Activated T-cell treated with anti-CD3 and anti-CD28 coated beads, Interleukin-2, amount 50 U/mL, for 48 hours (primary cell): ENCODE results near the gene ANO8.
A peak's percentile ranks its signal among the peaks of the same experiment; 100 is the strongest.

Source experiments
- DNase-seq, 2 experiments: peaks; one replicate each; pipeline ENCODE4 v3.0.0-alpha.2; 2020

Gene ANO8

GRCh38 chr19:17328517-17329365 is 5.9 kb downstream of the ANO8 start:
- peak in 1 of 2 experiments; percentile 50 for DNase-seq

- DNase-seq: peak; percentile 73 to 75
Observed at GRCh38 chr19:17327654-17328516, 6.8 kb downstream of the ANO8 start.

- no peak for DNase-seq
Observed at GRCh38 chr19:17327068-17327653, 7.5 kb downstream of the ANO8 start.

GRCh38 chr19:17326595-17326966 is 8.1 kb downstream of the ANO8 start:
- DNase-seq: no peak

GRCh38 chr19:17325881-17326594 is 8.6 kb downstream of the ANO8 start:
- no peak for DNase-seq

- no peak for DNase-seq
Observed at GRCh38 chr19:17325133-17325532, 9.5 kb downstream of the ANO8 start.

- DNase-seq: no peak
Observed at GRCh38 chr19:17324357-17325114, 10.1 kb downstream of the ANO8 start.

- DNase-seq: peak in 1 of 2 experiments; percentile 39
Observed at GRCh38 chr19:17323964-17324332, 10.7 kb downstream of the ANO8 start.

GRCh38 chr19:17323300-17323963 is 11.2 kb downstream of the ANO8 start:
- no peak for DNase-seq

GRCh38 chr19:17322854-17323253 is 11.8 kb downstream of the ANO8 start:
- no peak for DNase-seq

- DNase-seq: no peak
Observed at GRCh38 chr19:17321655-17322489, 12.8 kb downstream of the ANO8 start.

- DNase-seq: no peak
Observed at GRCh38 chr19:17320435-17320834, 14.2 kb downstream of the ANO8 start.

- DNase-seq: no peak
Observed at GRCh38 chr19:17319473-17320238, 15.0 kb downstream of the ANO8 start.

- no peak for DNase-seq
Observed at GRCh38 chr19:17318966-17319365, 15.7 kb downstream of the ANO8 start.

GRCh38 chr19:17314007-17314593 is 20.6 kb downstream of the ANO8 start:
- no peak for DNase-seq

GRCh38 chr19:17312189-17313113 is 22.2 kb downstream of the ANO8 start:
- no peak for DNase-seq

- DNase-seq: no peak
Observed at GRCh38 chr19:17311455-17312188, 23.0 kb downstream of the ANO8 start.
